Stimulated activated CD4-positive, alpha-beta T cell treated with anti-CD3 and anti-CD28 coated beads, TNF-alpha, amount 100 ng/mL, for 24 hours (primary cell): ENCODE results near the gene ZNF511.

Source experiments
- DNase-seq, 3 experiments: peaks; one replicate each; pipeline ENCODE4 v3.0.0-alpha.2; 2020; ENCODE audit warnings: low read depth in 3 of 3

The ZNF511 gene

DNA sequence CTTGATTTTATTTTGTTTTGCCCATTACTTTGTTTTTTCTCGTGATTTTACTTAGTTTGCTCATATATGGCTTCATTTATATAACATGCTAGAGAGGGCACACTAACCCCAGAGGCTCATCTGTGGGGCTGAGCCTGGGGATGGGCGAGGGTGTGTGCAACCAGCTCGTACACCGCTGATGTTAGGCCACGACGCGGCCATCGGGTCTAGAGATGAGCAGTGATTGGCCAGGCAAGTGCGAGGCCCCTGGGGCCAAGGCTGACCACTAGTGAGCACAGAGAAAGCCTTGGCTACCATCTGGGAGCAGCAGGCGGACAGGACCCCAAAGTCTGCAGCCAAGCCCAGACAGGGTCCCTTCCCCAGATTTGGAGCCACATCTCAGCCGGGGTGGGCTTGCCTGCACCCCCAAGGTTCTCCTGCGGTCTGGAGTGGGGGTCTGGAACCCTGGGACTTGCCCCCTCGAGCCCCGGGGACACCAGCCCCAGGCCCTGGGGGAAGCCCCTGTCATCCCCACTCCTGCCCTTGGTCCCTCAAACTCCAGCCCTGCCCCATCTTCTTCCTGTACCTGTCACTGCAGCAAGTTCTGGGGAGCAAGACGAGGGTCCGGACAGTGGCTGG, 45.4 kb downstream of the ZNF511 start:
- no peak for DNase-seq

DNA sequence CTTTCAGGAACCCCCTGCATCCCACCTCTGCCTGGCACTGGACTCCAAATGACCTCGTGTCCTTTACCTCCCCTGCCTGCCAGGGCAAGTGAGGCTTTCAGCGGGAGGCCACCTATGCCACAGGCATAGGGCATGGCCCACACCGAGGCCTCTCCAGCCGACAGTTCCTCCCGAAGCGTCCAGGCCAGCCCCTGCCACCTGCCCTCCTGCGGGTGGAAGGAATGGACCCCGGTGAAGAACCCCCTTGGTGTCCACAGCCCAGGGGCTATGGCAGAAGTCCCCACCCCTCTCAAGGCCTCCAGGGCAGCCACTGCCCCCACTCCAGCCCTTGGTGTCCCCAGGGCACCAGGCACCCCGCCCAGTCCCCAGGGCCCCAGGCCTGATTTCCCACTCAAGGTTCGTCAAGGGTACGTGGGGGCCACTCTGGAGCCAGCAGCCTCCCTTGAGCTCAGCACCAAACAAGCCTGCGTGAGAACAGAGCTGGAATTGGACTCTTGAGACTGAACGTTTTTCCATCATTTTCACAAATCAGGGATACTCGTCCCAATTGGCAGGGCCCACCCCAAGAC, 46.0 kb downstream of the ZNF511 start:
- DNase-seq = no peak

DNA sequence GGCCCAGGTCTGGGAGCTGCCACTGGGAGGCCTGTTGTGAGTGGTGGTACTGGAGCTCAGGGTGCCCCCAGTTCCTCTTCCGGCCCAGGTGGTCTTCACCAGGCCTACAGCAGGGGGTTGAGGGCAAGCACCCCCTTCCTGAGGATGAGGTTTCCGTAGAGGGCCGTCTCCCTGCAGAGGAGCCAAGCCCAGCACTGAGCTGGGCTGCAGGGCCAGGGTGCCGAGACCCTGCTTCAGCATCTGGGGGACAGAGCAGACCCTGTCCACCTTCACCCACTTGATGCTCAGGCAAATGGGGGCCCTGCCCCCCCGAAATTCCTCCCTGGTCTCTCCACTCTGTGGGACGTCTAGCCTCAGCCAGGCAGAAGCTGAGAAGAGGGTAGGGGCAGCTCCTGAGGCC, 46.6 kb downstream of the ZNF511 start:
- DNase-seq = no peak

DNA sequence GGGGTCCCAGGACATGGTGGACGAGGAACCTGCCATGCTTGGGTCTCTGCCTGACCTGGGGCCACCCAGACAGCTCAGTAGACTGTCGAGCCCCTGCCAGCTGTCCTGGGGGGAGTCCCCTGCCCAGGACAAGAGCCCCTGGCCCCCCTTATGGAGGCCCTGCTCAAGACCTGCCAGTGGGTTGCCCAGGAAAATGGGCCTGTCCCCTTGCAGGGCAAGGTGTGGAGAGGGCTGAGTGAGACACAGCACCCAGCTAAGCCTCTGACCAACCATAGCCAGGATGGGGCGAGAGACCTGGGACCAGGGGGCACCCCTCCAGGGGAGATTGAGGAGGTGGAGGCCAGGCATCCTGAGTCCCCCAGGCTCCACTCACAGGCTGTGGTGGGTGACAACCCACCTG, 47.3 kb downstream of the ZNF511 start:
- DNase-seq = no peak

DNA sequence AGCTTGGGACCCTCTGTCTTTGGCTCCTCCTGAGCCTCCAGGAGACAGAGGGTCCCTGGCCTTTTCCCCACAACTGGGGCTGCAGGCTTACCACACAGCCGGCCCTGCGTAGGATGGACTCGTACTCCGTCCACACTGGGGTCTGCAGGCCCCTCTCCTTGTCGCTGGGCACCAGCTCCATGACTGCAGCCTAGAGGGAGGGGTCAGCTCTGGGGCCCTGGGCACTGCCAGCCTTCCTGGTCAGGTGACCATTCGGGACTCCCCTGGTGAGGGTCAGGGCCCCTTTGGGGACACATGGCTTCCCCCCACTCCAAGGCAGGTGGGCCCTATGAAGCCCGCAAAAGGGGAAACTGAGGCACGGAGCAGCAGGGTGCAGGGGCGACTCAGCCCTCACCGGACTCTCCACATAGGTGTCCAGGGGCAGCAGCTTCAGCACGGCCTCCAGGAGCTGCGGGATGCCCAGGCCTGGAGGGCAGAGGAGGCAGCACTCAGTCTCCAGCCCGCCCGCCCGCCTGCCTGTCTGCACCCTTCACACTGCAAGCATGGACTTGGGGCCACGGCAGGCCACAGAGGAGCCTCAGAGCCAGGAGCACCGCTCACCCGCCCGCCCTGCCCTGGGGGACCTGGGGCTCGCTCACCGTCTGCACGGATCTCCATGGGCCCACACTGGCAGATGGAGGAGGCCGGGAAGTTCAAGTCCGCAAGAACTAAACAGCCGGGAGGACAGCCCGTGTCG, 48.0 kb downstream of the ZNF511 start:
- DNase-seq = no peak

DNA sequence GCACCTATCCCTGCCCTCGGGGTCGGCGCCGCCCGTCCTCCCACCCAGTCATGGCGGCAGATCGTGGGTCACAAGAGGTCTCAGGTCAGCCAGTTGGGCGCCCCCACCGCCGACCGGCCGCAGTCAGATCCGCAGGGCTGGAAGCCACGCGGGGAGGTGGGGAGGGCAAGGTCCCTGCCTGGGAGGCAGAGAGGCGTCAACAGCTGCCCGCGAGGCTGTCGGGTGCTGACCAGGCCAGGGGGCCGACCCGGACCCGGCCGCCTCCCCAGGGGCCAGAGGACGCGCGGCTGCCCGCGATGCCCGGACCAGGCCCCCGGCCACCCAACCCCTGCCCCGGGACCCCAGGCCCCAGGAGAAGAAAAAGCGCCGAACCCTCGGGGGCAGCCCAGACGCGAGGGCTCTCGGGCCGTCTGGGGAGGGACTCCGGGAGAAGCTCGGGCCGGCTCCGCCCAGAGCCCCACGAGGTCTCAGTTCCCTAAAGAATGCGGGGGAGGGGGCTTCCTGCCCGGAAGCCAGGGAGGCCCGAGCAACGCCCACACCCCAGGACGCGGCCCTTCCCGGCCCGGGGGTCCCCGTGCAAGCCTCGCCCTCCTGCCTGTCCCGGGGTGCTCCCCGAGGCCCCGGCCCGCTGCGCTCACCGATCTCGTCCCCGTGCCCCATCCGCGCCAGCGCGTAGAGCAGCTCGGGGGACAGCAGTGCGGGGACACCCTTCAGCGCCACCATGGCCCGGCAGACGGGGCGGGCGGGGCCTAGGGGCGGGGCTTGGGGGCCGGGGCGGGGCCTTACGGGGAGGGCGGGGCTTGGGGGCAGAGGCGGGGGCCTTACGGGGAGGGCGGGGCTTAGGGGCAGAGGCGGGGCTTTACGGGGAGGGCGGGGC, 48.8 kb downstream of the ZNF511 start, which contains the start of gene FUOM:
FUOM (minus strand) TSS at position 735 of the 877 bp plus-strand sequence; CDS start at position 723, 12 bp downstream.
- DNase-seq = peak in 2 of 3 experiments; percentile 57 to 76

DNA sequence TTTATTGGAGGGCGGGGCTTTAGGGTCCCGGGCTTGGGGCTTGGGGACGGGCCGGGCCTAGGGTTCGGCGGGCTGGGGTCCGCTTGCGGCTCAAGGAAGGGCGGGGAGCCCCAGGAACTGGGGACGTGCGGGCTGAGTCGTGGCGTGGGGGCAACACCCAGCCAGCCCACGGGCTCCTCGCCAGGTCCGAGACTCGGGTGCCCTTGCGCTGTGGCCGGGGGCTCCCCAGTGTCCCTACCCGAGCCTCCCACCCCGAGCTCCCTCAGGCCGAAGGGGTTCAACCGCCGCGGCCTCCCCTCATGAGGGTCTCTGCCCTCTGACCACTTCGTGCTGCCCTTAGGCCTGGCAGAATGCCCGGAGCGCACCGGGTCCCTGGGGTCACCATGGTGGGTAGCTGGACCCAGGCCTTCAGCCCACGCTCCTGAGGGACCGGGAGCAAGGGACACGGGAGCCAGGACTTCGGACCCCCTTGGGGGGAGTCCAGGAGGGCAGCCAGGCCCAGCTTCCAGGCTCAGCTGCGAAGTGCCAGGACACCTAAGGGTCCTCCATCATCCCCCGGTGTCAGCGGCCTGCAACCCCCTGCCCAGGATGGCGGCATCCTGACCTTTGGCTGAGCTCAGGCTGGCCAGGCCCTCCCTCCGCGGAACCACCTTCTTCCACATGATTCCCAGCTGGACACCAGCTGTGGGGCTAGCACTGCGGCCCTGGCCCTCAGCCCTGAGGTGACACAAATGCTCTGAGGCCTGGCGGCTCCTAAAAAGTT, 49.6 kb downstream of the ZNF511 start:
- DNase-seq = no peak

DNA sequence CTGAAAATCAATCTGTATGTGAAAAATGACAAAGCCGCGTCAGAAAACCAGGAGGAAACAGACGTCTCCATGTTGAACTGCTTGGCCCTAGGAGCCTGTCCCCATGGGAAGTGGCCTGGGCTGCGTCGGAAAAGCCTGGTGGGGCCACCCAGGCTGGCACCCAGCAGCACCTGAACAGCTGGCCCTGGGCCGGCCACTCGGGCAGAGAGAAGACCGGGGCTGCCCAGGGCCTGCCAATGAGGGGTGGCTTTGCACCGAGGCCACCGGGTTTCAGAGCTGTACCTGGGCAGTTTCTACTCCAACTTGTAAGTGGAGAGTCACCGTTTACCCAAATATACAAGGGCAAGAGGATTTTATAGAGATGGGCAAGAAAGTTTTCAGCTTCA, 50.2 kb downstream of the ZNF511 start:
- no peak for DNase-seq

DNA sequence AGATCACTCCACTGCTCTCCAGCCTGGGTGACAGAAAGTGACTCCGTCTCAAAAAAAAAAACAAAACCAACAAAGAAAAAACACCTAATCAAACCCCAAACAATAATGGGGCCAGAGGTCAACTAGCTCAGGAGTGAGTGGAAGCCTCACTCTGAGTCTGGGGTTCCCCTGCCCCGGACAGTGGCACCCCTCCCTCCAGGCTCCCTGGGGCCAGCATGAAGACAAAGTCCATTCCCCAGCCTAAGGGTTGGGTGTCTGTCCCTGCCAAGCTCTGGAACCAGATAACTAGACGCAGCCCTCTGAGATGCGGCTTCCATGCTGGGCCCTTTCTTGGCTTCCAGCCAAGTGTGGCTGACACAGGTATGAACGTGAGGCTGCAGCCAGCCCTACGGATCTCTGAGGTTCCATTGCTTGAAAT, 50.8 kb downstream of the ZNF511 start:
- no peak for DNase-seq

DNA sequence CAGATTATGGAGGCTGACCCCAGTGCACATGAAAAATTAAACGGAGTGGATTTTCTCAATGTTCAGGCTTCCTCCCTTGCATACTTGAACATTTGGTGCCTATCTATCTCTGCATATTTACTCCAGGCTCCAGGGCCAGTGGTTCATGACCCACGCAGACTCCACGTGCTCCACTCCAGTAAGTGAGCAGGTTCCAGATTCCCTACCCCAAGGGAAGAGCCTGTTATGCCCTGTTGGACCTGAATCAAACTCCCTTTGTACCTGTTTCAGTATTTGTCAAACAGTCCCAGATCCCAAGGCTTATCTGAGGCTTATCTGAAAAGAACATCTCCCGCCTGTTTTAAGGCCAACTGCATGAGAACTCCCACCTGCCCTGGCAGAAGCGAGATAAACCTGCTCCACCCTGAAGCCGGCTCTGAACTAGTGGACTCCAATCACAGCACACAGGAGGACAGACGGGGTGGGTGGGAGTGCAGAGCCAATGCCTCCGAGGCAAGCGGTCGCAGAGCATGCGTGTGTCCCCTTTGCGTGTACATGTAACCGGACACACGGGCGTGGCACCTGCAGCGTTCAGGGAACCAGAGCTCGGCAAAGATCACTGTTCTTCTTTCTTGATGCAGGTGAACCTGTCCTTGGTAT, 51.4 kb downstream of the ZNF511 start:
- DNase-seq = no peak

DNA sequence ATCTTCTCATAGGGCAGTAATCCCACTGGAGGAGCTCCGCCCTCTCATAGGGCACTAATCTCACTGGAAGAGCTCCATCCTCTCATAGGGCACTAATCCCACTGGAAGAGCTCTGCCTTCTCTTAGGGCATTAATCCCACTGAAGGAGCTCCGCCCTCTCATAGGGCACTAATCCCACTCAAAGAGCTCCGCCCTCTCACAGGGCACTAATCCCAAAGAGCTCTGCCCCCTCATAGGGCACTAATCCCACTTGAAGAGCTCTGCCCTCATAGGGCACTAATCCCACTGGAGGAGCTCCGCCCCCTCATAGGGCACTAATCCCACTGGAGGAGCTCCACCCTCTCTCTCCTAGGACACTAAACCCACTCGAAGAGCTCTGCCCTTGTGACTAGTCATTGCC, 52.5 kb downstream of the ZNF511 start:
- DNase-seq = no peak

DNA sequence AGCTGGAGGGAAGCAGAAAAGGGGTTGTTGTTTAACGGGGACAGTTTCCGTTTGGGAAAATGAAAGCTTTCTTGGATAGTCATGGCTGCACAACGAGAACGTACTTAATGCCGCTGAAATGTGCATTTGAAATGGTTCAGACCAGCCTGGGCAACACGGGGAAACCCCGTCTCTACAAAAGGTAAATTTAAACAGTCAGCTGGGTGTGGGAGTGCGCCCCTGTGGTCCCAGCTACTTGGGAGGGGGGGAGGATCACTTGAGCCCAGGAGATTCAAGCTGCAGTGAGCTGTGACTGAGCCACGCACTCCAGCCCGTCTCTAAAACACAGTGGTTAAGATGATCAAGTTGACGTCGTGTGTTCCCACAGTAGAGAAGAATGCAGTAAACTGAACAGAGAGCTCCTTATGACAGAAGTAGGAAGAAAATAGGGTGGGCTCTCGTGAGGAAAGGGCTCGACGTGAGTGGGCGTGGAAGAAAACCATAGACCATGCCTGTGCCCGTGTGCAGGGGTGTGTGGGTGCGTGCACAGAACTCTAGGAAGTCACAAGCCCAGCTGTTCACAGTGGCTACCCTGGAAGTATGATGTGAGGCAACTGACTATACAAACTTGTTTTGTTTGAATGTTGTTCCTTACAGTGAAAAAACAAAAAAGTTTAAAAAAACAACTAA, 53.2 kb downstream of the ZNF511 start:
- DNase-seq = no peak
